ENCODE results near the gene CHID1. TPM values are rescaled to one million over a fixed set of nuclear protein-coding genes. Genes with fewer than 3 reads are reported as not detected.

CHID1 gene
- total RNA-seq, 1 donor from 2014 or later, result 74.6 TPM

GRCh38 chr11:909406-909805, 1.2 kb downstream of the CHID1 start:
- Mint-ChIP-seq H3K9me3 (ENCODE audit: unreplicated experiment) (no peaks in the 10 kb centered on the region), H3K27me3 (ENCODE audit: low read depth, unreplicated experiment) (no peaks in the 10 kb centered on the region), H3K4me3 (ENCODE audit: unreplicated experiment) (peak overlapping the region; percentile 93), H3K4me1 (ENCODE audit: low read depth, unreplicated experiment) (peaks cover 8% of the 10 kb centered on the region), H3K36me3 (ENCODE audit: low read depth, unreplicated experiment) (peaks cover 5% of the 10 kb centered on the region), H3K27ac (ENCODE audit: unreplicated experiment) (peak overlapping the region; percentile 18)
- Histone ChIP-seq H4K20me1 (ENCODE audit: insufficient read depth, low read length) (peaks cover 27% of the 10 kb centered on the region), H3K36me3 (ENCODE audit: insufficient read depth, low read length) (no peaks in the 10 kb centered on the region), H3K27ac (ENCODE audit: low read depth, low read length) (no peak overlapping the region), H3K4me1 (ENCODE audit: insufficient read depth, low read length) (peaks cover 10% of the 10 kb centered on the region), H3K9me3 (ENCODE audit: insufficient read depth, low read depth, low read length) (no peaks in the 10 kb centered on the region), H3K4me3 (ENCODE audit: insufficient read depth, low read depth, low read length) (peak overlapping the region; percentile 67), H3K27me3 (ENCODE audit: insufficient read depth, low read length) (no peaks in the 10 kb centered on the region), H3K4me2 (ENCODE audit: low read length) (peak overlapping the region; percentile 95), H2AFZ (ENCODE audit: low read depth, low read length) (no peak overlapping the region), H3K79me2 (ENCODE audit: insufficient read depth, low read length) (peaks cover 32% of the 10 kb centered on the region), H3K9ac (ENCODE audit: low read length) (peak overlapping the region; percentile 84)
- no peak for DNase-seq (ENCODE audit: low read depth)
- TF ChIP-seq CTCF (IDR thresholded peaks at IDR 0.05; ENCODE audit: insufficient read depth, low read depth, low read length) (no peak), EZH2 (IDR thresholded peaks at IDR 0.05; ENCODE audit: insufficient read depth, low read length) (no peak)
- FAIRE-seq, result no peak

GRCh38 chr11:908273-908672, 2.3 kb downstream of the CHID1 start:
- Histone ChIP-seq H3K9me3 (ENCODE audit: insufficient read depth, low read depth, low read length) (no peaks in the 10 kb centered on the region), H3K27ac (ENCODE audit: low read depth, low read length) (no peak overlapping the region), H3K4me3 (ENCODE audit: insufficient read depth, low read depth, low read length) (no peak overlapping the region), H2AFZ (ENCODE audit: low read depth, low read length) (no peak overlapping the region), H3K36me3 (ENCODE audit: insufficient read depth, low read length) (peaks cover 3% of the 10 kb centered on the region), H3K79me2 (ENCODE audit: insufficient read depth, low read length) (peaks cover 32% of the 10 kb centered on the region), H4K20me1 (ENCODE audit: insufficient read depth, low read length) (peaks cover 27% of the 10 kb centered on the region), H3K27me3 (ENCODE audit: insufficient read depth, low read length) (no peaks in the 10 kb centered on the region), H3K4me2 (ENCODE audit: low read length) (no peak overlapping the region), H3K9ac (ENCODE audit: low read length) (no peak overlapping the region), H3K4me1 (ENCODE audit: insufficient read depth, low read length) (peaks cover 10% of the 10 kb centered on the region)
- FAIRE-seq (no peak), DNase-seq (ENCODE audit: low read depth) (no peak)
- Mint-ChIP-seq H3K27me3 (ENCODE audit: low read depth, unreplicated experiment) (no peaks in the 10 kb centered on the region), H3K36me3 (ENCODE audit: low read depth, unreplicated experiment) (peaks cover 11% of the 10 kb centered on the region), H3K4me1 (ENCODE audit: low read depth, unreplicated experiment) (peaks cover 8% of the 10 kb centered on the region), H3K27ac (ENCODE audit: unreplicated experiment) (no peak overlapping the region), H3K9me3 (ENCODE audit: unreplicated experiment) (no peaks in the 10 kb centered on the region), H3K4me3 (ENCODE audit: unreplicated experiment) (no peak overlapping the region)
- no peak for TF ChIP-seq CTCF (IDR thresholded peaks at IDR 0.05; ENCODE audit: insufficient read depth, low read depth, low read length)

DNA sequence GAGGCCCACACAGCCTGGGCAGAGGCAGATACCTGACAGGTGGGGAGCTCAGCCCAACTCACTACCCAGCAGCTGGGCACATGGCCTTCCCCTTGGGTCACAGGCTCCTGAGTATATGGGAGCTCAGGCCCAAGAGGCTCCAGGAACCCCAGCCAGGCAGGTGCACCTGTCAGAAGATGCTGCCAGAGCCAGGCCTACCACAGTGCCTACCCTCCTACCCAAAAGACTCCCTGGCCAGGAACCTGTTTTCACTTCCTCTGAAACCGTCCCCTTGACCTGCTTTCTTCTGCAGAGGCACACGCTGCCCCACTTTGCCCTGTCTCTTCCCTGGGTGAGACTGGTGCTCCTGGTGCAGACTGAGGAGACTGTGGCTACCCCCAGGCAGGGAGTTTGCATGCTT, 2.9 kb downstream of the CHID1 start:
- Histone ChIP-seq H4K20me1 (ENCODE audit: insufficient read depth, low read length) (peaks cover 27% of the 10 kb centered on the region), H3K27ac (ENCODE audit: low read depth, low read length) (no peak overlapping the region), H2AFZ (ENCODE audit: low read depth, low read length) (no peak overlapping the region), H3K79me2 (ENCODE audit: insufficient read depth, low read length) (peaks cover 32% of the 10 kb centered on the region), H3K27me3 (ENCODE audit: insufficient read depth, low read length) (no peaks in the 10 kb centered on the region), H3K4me2 (ENCODE audit: low read length) (no peak overlapping the region), H3K4me1 (ENCODE audit: insufficient read depth, low read length) (peaks cover 10% of the 10 kb centered on the region), H3K4me3 (ENCODE audit: insufficient read depth, low read depth, low read length) (no peak overlapping the region), H3K9me3 (ENCODE audit: insufficient read depth, low read depth, low read length) (no peaks in the 10 kb centered on the region), H3K36me3 (ENCODE audit: insufficient read depth, low read length) (peaks cover 3% of the 10 kb centered on the region), H3K9ac (ENCODE audit: low read length) (no peak overlapping the region)
- Mint-ChIP-seq H3K4me3 (ENCODE audit: unreplicated experiment) (no peak overlapping the region), H3K27ac (ENCODE audit: unreplicated experiment) (no peak overlapping the region), H3K4me1 (ENCODE audit: low read depth, unreplicated experiment) (peaks cover 8% of the 10 kb centered on the region), H3K27me3 (ENCODE audit: low read depth, unreplicated experiment) (no peaks in the 10 kb centered on the region), H3K9me3 (ENCODE audit: unreplicated experiment) (no peaks in the 10 kb centered on the region), H3K36me3 (ENCODE audit: low read depth, unreplicated experiment) (peaks cover 11% of the 10 kb centered on the region)
- DNase-seq (ENCODE audit: low read depth) (no peak), FAIRE-seq (no peak)
- TF ChIP-seq EZH2 (IDR thresholded peaks at IDR 0.05; ENCODE audit: insufficient read depth, low read length) (no peak), CTCF (IDR thresholded peaks at IDR 0.05; ENCODE audit: insufficient read depth, low read depth, low read length) (no peak)

Measured in astrocyte (in vitro differentiated cells and primary cell).